ENCODE measurements around the gene PLSCR4. TPM values are rescaled to one million over a fixed set of nuclear protein-coding genes. Genes with fewer than 3 reads are reported as not detected.

PLSCR4 gene
- polyA plus RNA-seq, 1 of the 3 experiments (the other 2 are of a cell fraction): 0.05 TPM

DNA sequence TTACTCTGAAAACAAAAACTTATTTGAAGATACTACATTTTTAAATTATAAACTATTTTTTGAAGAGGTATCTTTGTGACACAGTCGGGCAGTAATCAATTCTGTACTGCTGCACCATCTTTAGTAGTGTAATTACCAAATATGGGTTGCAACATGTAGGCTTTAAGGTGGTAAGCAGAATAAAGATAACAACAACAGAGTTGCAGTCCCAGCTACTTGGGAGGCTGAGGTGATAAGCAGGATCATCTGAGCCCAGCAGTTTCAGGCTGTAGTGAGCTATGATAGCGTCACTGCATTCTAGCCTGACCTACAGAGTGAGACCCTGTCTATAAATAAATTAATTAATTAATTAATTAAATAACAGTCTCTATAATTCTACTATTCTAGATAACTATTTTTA lies 95.9 kb downstream of the PLSCR4 start:
- ChIA-PET CTCF (no interaction called here), POLR2A (no interaction called here)
- H3K4me3 ChIP-seq (ENCODE audit: low read depth in 2 of 2, low read length in 1 of 2): no peak overlapping the region
- no peaks in the 10 kb centered on the region for H3K4me1 ChIP-seq (ENCODE audit: control insufficient read depth in 1 of 2, insufficient read depth in 2 of 2, low read depth in 1 of 2, low read length in 1 of 2)
- TF ChIP-seq RXRA (IDR thresholded peaks at IDR 0.05; ENCODE audit: borderline replicate concordance, low read depth): no peak
- TF ChIP-seq RFX5 (IDR thresholded peaks at IDR 0.05; ENCODE audit: low read length): no peak
- no peak for TF ChIP-seq FOXM1 (IDR thresholded peaks at IDR 0.05; ENCODE audit: low read depth)
- TF ChIP-seq, protein P1, sequence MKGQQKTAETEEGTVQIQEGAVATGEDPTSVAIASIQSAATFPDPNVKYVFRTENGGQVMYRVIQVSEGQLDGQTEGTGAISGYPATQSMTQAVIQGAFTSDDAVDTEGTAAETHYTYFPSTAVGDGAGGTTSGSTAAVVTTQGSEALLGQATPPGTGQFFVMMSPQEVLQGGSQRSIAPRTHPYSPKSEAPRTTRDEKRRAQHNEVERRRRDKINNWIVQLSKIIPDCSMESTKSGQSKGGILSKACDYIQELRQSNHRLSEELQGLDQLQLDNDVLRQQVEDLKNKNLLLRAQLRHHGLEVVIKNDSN (IDR thresholded peaks at IDR 0.05; ENCODE audit: borderline replicate concordance, low read depth): no peak
- no peak for TF ChIP-seq MEF2A (IDR thresholded peaks at IDR 0.05; ENCODE audit: borderline replicate concordance, low read depth)
- TF ChIP-seq TEAD4 (IDR thresholded peaks at IDR 0.05; ENCODE audit: borderline replicate concordance, insufficient read depth): no peak
- no peak for TF ChIP-seq JUND (IDR thresholded peaks at IDR 0.05)
- TF ChIP-seq, protein P2, sequence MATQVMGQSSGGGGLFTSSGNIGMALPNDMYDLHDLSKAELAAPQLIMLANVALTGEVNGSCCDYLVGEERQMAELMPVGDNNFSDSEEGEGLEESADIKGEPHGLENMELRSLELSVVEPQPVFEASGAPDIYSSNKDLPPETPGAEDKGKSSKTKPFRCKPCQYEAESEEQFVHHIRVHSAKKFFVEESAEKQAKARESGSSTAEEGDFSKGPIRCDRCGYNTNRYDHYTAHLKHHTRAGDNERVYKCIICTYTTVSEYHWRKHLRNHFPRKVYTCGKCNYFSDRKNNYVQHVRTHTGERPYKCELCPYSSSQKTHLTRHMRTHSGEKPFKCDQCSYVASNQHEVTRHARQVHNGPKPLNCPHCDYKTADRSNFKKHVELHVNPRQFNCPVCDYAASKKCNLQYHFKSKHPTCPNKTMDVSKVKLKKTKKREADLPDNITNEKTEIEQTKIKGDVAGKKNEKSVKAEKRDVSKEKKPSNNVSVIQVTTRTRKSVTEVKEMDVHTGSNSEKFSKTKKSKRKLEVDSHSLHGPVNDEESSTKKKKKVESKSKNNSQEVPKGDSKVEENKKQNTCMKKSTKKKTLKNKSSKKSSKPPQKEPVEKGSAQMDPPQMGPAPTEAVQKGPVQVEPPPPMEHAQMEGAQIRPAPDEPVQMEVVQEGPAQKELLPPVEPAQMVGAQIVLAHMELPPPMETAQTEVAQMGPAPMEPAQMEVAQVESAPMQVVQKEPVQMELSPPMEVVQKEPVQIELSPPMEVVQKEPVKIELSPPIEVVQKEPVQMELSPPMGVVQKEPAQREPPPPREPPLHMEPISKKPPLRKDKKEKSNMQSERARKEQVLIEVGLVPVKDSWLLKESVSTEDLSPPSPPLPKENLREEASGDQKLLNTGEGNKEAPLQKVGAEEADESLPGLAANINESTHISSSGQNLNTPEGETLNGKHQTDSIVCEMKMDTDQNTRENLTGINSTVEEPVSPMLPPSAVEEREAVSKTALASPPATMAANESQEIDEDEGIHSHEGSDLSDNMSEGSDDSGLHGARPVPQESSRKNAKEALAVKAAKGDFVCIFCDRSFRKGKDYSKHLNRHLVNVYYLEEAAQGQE (IDR thresholded peaks at IDR 0.05; ENCODE audit: low read depth, low read length): no peak
- no peak for TF ChIP-seq RAD21 (IDR thresholded peaks at IDR 0.05; ENCODE audit: low read length)
- no peak for TF ChIP-seq GABPA (IDR thresholded peaks at IDR 0.05; ENCODE audit: low read depth)
- no peak for TF ChIP-seq NFIC (IDR thresholded peaks at IDR 0.05; ENCODE audit: borderline replicate concordance)
- TF ChIP-seq, protein P3, sequence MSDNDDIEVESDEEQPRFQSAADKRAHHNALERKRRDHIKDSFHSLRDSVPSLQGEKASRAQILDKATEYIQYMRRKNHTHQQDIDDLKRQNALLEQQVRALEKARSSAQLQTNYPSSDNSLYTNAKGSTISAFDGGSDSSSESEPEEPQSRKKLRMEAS (IDR thresholded peaks at IDR 0.05; ENCODE audit: low read depth): no peak
- no peak for TF ChIP-seq GATA2 (CRISPR knock-in tag; IDR thresholded peaks at IDR 0.05)
- no peak for DNase-seq
- no peak overlapping the region for H3K9ac ChIP-seq
- no peaks in the 10 kb centered on the region for H3K79me2 ChIP-seq (ENCODE audit: insufficient read depth)
- H3F3A ChIP-seq (replicated peaks; ENCODE audit: insufficient read depth): no peaks in the 10 kb centered on the region
- H4K20me1 ChIP-seq (ENCODE audit: insufficient read depth): no peaks in the 10 kb centered on the region
- H3K27me3 ChIP-seq (ENCODE audit: insufficient read depth): peaks cover 17% of the 10 kb centered on the region; the same call in 1 of the 2 replicates
- no peaks in the 10 kb centered on the region for H3K9me2 ChIP-seq
- H3K27ac ChIP-seq (ENCODE audit: low read depth in 2 of 2, low read length in 1 of 2): no peak overlapping the region
- no peaks in the 10 kb centered on the region for H3K9me3 ChIP-seq
- H3K36me3 ChIP-seq (replicated peaks in 1 of 2; ENCODE audit: control insufficient read depth in 1 of 2, insufficient read depth in 2 of 2, low read length in 1 of 2): no peaks in the 10 kb centered on the region
- H3K4me2 ChIP-seq: no peak overlapping the region
- H2AFZ ChIP-seq (ENCODE audit: low read depth): no peak overlapping the region
- 9% methylated on average over 2 of the region's 2 CpGs for WGBS (ENCODE audit: low lambda C conversion rate)

DNA sequence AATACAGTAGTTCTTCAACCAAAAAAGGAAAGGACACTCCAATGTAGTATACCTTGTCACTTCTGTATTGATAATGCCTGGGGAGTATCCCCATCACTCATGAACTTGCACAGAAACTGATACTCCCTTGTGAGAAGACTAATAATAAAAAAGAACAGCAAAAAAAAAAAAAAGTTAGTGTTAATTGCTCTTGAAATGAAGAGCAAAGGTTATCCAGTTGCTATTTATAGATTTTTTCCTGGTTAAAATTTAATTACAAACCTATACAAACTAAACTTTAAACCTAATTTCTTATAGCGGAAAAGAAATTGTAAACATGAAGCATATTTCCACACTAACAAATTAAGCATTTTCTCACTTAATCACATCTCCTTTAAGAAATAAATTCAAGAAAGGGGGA lies 96.6 kb downstream of the PLSCR4 start:
- no peaks in the 10 kb centered on the region for H3K9me3 ChIP-seq
- H3K27ac ChIP-seq (ENCODE audit: low read depth in 2 of 2, low read length in 1 of 2): no peak overlapping the region
- no peaks in the 10 kb centered on the region for H3F3A ChIP-seq (replicated peaks; ENCODE audit: insufficient read depth)
- POLR2A ChIA-PET: no interaction called here
- H3K4me1 ChIP-seq (ENCODE audit: control insufficient read depth in 1 of 2, insufficient read depth in 2 of 2, low read depth in 1 of 2, low read length in 1 of 2): no peaks in the 10 kb centered on the region
- no peak for DNase-seq
- peaks cover 16% of the 10 kb centered on the region; the same call in 1 of the 2 replicates for H3K27me3 ChIP-seq (ENCODE audit: insufficient read depth)
- H3K79me2 ChIP-seq (ENCODE audit: insufficient read depth): no peaks in the 10 kb centered on the region
- TF ChIP-seq EP300 (IDR thresholded peaks at IDR 0.05; ENCODE audit: borderline replicate concordance in 1 of 2, low read depth in 1 of 2, low read length in 1 of 2) (no peak), CHD2 (IDR thresholded peaks at IDR 0.05; ENCODE audit: low read length, partially characterized antibody) (no peak), YY1 (IDR thresholded peaks at IDR 0.05; ENCODE audit: low read depth) (no peak)
- TF ChIP-seq, protein P1 (IDR thresholded peaks at IDR 0.05; ENCODE audit: borderline replicate concordance, low read depth): no peak
- CTCF ChIA-PET: no interaction called here
- no peak overlapping the region for H2AFZ ChIP-seq (ENCODE audit: low read depth)
- H3K4me2 ChIP-seq: no peak overlapping the region
- H3K36me3 ChIP-seq (replicated peaks in 1 of 2; ENCODE audit: control insufficient read depth in 1 of 2, insufficient read depth in 2 of 2, low read length in 1 of 2): no peaks in the 10 kb centered on the region
- no peaks in the 10 kb centered on the region for H3K9me2 ChIP-seq
- 78% methylated on average over 1 of the region's 1 CpG for WGBS (ENCODE audit: low lambda C conversion rate)
- H3K9ac ChIP-seq: no peak overlapping the region
- H4K20me1 ChIP-seq (ENCODE audit: insufficient read depth): no peaks in the 10 kb centered on the region
- H3K4me3 ChIP-seq (ENCODE audit: low read depth in 2 of 2, low read length in 1 of 2): no peak overlapping the region
